WI38 (cell line): Measurements from ENCODE around the gene PPP1R3C.
A peak's percentile ranks its signal among the peaks of the same experiment; 100 is the strongest.

ENCODE experiments used
- H3K4me3 ChIP-seq: 2 replicates; pipeline ENCODE4 v1.5.1; 2011; ENCODE audit warnings: low read depth, mild to moderate bottlenecking, control low read depth, low read length
- CTCF ChIP-seq: IDR thresholded peaks from 2 replicates; pipeline ENCODE4 v1.5.1; 2012; ENCODE audit warnings: low read depth, mild to moderate bottlenecking, control low read depth, low read length

The PPP1R3C gene

GRCh38 chr10:91632671-91633550 is at the start of gene PPP1R3C:
TSS of gene PPP1R3C (minus strand) at chr10:91633071. CDS start at chr10:91632969, 102 bp downstream.
- 0 out of 2 replicates have a peak, but pooled peaks have one; percentile 4 for TF ChIP-seq CTCF
- H3K4me3 ChIP-seq, result peak within 1 kb of the TSS; percentile 85

GRCh38 chr10:91681361-91682276 is 48.7 kb upstream of the PPP1R3C start:
- no peak overlapping the region for H3K4me3 ChIP-seq
- no peak for TF ChIP-seq CTCF

GRCh38 chr10:91680487-91680886 is 47.6 kb upstream of the PPP1R3C start:
- TF ChIP-seq CTCF, result no peak
- H3K4me3 ChIP-seq, result no peak overlapping the region

- no peak for TF ChIP-seq CTCF
- H3K4me3 ChIP-seq, result no peak overlapping the region
These were observed 46.4 kb upstream of the PPP1R3C start for GRCh38 chr10:91679296-91679695.

- no peak for TF ChIP-seq CTCF
- H3K4me3 ChIP-seq, result no peak overlapping the region
These were observed 45.0 kb upstream of the PPP1R3C start for GRCh38 chr10:91677911-91678310.

- no peak for TF ChIP-seq CTCF
- H3K4me3 ChIP-seq, result no peak overlapping the region
These were observed 39.2 kb upstream of the PPP1R3C start for GRCh38 chr10:91672021-91672608.
